ENCODE data around the gene ACAP2. TPM values are rescaled to one million over a fixed set of nuclear protein-coding genes. Genes with fewer than 3 reads are reported as not detected.

Gene ACAP2
- total RNA-seq, 1 donor from 2014 or later, result 61.2 TPM

- Mint-ChIP-seq H3K9me3 (ENCODE audit: unreplicated experiment) (no peaks in the 10 kb centered on the region), H3K27ac (ENCODE audit: unreplicated experiment) (no peak overlapping the region), H3K36me3 (ENCODE audit: low read depth, unreplicated experiment) (no peaks in the 10 kb centered on the region), H3K27me3 (ENCODE audit: unreplicated experiment) (peaks cover 2% of the 10 kb centered on the region), H3K4me3 (ENCODE audit: unreplicated experiment) (no peak overlapping the region), H3K4me1 (ENCODE audit: unreplicated experiment) (peaks cover 39% of the 10 kb centered on the region)
- DNase-seq (ENCODE audit: low spot score), result no peak
- TF ChIP-seq CTCF (IDR thresholded peaks at IDR 0.05; ENCODE audit: unreplicated experiment), result no peak
Measured at GRCh38 chr3:195256639-195257453, 186.0 kb downstream of the ACAP2 start.

GRCh38 chr3:195255571-195256501 is 187.0 kb downstream of the ACAP2 start:
- H3K27me3 Mint-ChIP-seq (ENCODE audit: unreplicated experiment), result peaks cover 2% of the 10 kb centered on the region
- H3K4me1 Mint-ChIP-seq (ENCODE audit: unreplicated experiment), result peaks cover 43% of the 10 kb centered on the region
- H3K27ac Mint-ChIP-seq (ENCODE audit: unreplicated experiment), result no peak overlapping the region
- no peak for DNase-seq (ENCODE audit: low spot score)
- TF ChIP-seq CTCF (IDR thresholded peaks at IDR 0.05; ENCODE audit: unreplicated experiment), result no peak
- no peaks in the 10 kb centered on the region for H3K36me3 Mint-ChIP-seq (ENCODE audit: low read depth, unreplicated experiment)
- H3K4me3 Mint-ChIP-seq (ENCODE audit: unreplicated experiment), result no peak overlapping the region
- H3K9me3 Mint-ChIP-seq (ENCODE audit: unreplicated experiment), result no peaks in the 10 kb centered on the region

- Mint-ChIP-seq H3K9me3 (ENCODE audit: unreplicated experiment) (no peaks in the 10 kb centered on the region), H3K27ac (ENCODE audit: unreplicated experiment) (no peak overlapping the region), H3K27me3 (ENCODE audit: unreplicated experiment) (peaks cover 2% of the 10 kb centered on the region), H3K4me1 (ENCODE audit: unreplicated experiment) (peaks cover 44% of the 10 kb centered on the region), H3K4me3 (ENCODE audit: unreplicated experiment) (no peak overlapping the region), H3K36me3 (ENCODE audit: low read depth, unreplicated experiment) (no peaks in the 10 kb centered on the region)
- TF ChIP-seq CTCF (IDR thresholded peaks at IDR 0.05; ENCODE audit: unreplicated experiment), result no peak
- no peak for DNase-seq (ENCODE audit: low spot score)
Measured at GRCh38 chr3:195255176-195255500, 187.7 kb downstream of the ACAP2 start.

- no peak overlapping the region for H3K27ac Mint-ChIP-seq (ENCODE audit: unreplicated experiment)
- peaks cover 48% of the 10 kb centered on the region for H3K4me1 Mint-ChIP-seq (ENCODE audit: unreplicated experiment)
- no peaks in the 10 kb centered on the region for H3K36me3 Mint-ChIP-seq (ENCODE audit: low read depth, unreplicated experiment)
- TF ChIP-seq CTCF (IDR thresholded peaks at IDR 0.05; ENCODE audit: unreplicated experiment), result no peak
- no peak for DNase-seq (ENCODE audit: low spot score)
- H3K27me3 Mint-ChIP-seq (ENCODE audit: unreplicated experiment), result peaks cover 2% of the 10 kb centered on the region
- no peak overlapping the region for H3K4me3 Mint-ChIP-seq (ENCODE audit: unreplicated experiment)
- H3K9me3 Mint-ChIP-seq (ENCODE audit: unreplicated experiment), result no peaks in the 10 kb centered on the region
Measured at GRCh38 chr3:195254454-195255175, 188.2 kb downstream of the ACAP2 start.
